ENCODE measurements around the gene FAM53B. TPM values are rescaled to one million over a fixed set of nuclear protein-coding genes. Genes with fewer than 3 reads are reported as not detected.

The FAM53B gene
- total RNA-seq, 2 experiments from 2014 or later, result 13.3 to 13.9 TPM

DNA sequence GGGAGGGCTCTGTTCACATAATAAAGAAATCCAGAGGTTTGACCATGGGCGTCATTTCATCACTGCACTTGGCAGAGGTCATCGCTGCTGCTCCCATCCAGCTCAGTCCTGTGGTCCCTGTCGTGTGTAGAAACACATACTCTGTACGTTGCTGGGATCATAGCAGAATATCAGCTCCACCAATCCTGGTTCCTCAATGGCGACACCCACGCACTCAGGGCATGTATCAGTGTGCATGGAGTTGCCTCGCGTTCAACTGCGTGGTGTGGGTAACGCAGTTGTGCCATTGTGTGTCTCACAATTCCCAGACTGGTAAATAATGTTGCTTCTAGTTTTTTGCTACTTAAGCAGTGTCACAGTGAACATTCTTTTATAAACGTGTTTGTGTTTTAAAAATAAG is 171.4 kb downstream of the FAM53B start:
- no peaks in the 10 kb centered on the region for H3K4me1 Mint-ChIP-seq
- H3K36me3 Mint-ChIP-seq (ENCODE audit: low read depth), result no peaks in the 10 kb centered on the region
- no peak overlapping the region for H3K4me3 Mint-ChIP-seq
- CTCF ChIA-PET, result no interaction called here
- H3K27ac Mint-ChIP-seq, result no peak overlapping the region
- ATAC-seq (no peak), DNase-seq (no peak)
- POLR2A ChIA-PET, result no interaction called here
- no peaks in the 10 kb centered on the region for H3K27me3 Mint-ChIP-seq
- intact Hi-C loops (cut with DNase I, micrococcal nuclease), result no loop called here
- no peaks in the 10 kb centered on the region for H3K9me3 Mint-ChIP-seq (ENCODE audit: low read depth)

DNA sequence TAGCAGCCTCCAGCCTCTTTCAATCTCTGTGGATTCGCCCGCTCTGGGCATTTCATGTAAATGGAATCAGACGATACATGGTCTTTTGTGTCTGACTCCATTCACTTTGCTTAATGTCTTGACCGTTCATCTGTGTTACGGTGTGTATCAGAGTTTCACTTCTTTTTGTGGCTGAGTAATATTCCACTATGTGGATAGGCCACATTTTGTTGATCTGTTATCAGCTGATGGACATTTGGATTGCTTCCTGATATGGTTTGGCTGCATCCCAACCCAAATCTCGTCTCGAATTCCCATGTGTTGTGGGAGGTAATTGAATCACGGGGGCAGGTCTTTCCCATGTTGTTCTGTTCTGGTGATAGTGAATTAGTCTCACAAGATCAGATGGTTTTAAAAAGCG is 173.5 kb downstream of the FAM53B start:
- Mint-ChIP-seq H3K4me3 (no peak overlapping the region), H3K27me3 (no peaks in the 10 kb centered on the region), H3K4me1 (no peaks in the 10 kb centered on the region), H3K27ac (no peak overlapping the region), H3K36me3 (ENCODE audit: low read depth) (no peaks in the 10 kb centered on the region), H3K9me3 (ENCODE audit: low read depth) (no peaks in the 10 kb centered on the region)
- intact Hi-C loops (cut with DNase I, micrococcal nuclease), result no loop called here
- ChIA-PET CTCF (interaction anchor here (0.9 kb wide), 1 partner anchor 42 kb away, joined by 3 read pairs; no protein-coding TSS in a partner anchor), POLR2A (no interaction called here)
- no peak for DNase-seq
- no peak for ATAC-seq

DNA sequence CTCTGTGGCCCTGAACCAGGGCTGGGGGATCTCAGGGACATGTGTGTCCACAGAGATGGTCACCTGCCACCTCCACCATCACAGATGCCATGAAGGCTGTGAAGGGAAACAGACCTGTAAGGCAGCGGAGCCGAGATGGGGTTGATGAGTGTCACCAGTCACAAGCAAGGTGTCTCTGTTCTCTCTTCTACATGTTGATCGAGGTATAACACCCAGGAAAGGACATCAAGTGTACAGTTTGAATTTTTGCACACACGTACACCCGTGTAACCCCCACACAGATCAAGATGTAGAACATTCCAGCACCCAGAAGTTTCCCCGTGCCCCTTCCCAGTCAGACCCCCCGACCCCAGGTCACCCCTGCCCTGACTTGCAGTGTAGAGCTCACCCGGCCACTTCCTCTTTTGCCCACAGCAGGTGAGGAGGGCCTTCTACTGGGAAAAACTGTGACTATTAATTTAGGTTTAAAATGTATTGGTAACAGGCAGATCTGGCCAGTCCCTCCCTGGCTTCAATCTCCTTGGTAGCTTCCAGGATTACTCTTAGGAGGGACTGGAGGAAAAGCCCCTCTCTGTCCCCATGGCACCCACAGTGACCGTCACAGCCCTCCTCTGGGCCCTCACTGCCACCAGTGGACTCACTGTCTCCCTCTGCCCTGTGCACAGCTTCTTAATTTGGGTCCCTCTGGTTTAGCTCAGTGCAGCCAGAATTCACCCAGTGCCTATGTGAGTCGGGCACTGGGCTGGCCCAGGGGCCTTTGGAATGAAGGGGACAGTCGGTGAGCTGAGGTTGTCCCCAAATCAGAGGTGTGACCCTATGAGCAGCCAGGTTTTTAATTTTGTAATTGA is 174.3 kb downstream of the FAM53B start:
- Mint-ChIP-seq H3K4me3 (no peak overlapping the region), H3K9me3 (ENCODE audit: low read depth) (no peaks in the 10 kb centered on the region), H3K36me3 (ENCODE audit: low read depth) (no peaks in the 10 kb centered on the region), H3K27me3 (no peaks in the 10 kb centered on the region), H3K4me1 (no peaks in the 10 kb centered on the region), H3K27ac (no peak overlapping the region)
- ChIA-PET CTCF (no interaction called here), POLR2A (no interaction called here)
- no peak for ATAC-seq
- intact Hi-C loops (cut with DNase I, micrococcal nuclease), result no loop called here
- DNase-seq, result no peak

Other genes starting within 250 kb of the FAM53B start
- 10 to 100 TPM; 21.4 to 28.4 TPM for gene EEF1AKMT2, start 47.5 kb upstream of the FAM53B start, total RNA-seq
- 10 to 100 TPM; 20.2 to 24.2 TPM for gene ABRAXAS2, start 57.4 kb upstream of the FAM53B start, total RNA-seq
- 10 to 100 TPM in 1 of 2 experiments, 1 to 10 TPM in 1; 8.4 to 10.4 TPM for gene ZRANB1, start 197.7 kb upstream of the FAM53B start, total RNA-seq